HG03196 (cell line): Measurements from ENCODE around the gene ENO3.

Source experiments
- ATAC-seq: cut with Tn5 transposase; IDR thresholded peaks from one replicate; pipeline ENCODE4 v1.9.1; 2021; ENCODE audit not compliant: unreplicated experiment

ENO3 gene

GRCh38 chr17:5003214-5003867 is 52.4 kb downstream of the ENO3 start:
- ATAC-seq, result no peak
